ENCODE data around the gene PPIL6. TPM values are rescaled to one million over a fixed set of nuclear protein-coding genes. Genes with fewer than 3 reads are reported as not detected.
"Not testable (repeated sequence)": the region's sequence is repeated elsewhere in the genome, so short reads cannot be mapped to it uniquely, and the experiment has no call there.

Gene PPIL6
- total and polyA plus RNA-seq, 2 donors, result 1.3 to 1.4 TPM

GRCh38 chr6:109471105-109471810 lies 30.8 kb upstream of the PPIL6 start:
- H3K4me1 ChIP-seq (ENCODE audit: control insufficient read depth in 2 of 2, insufficient read depth in 2 of 2, low read length in 2 of 2), result peaks cover 3 to 8% of the 10 kb centered on the region in 2 donors
- H3K4me3 ChIP-seq (ENCODE audit: low read length in 2 of 2), result no peak overlapping the region
- DNase-seq (ENCODE audit: low read depth in 6 of 9, low spot score in 9 of 9), result no peak
- WGBS, result 98% methylated on average over 5 of the region's 5 CpGs
- peaks cover 53 to 84% of the 10 kb centered on the region in 2 donors for H3K36me3 ChIP-seq (ENCODE audit: control insufficient read depth in 2 of 2, insufficient read depth in 2 of 2, low read length in 1 of 2)
- no peaks in the 10 kb centered on the region for H3K27me3 ChIP-seq (ENCODE audit: control insufficient read depth in 2 of 2, insufficient read depth in 1 of 2, low read length in 1 of 2)
- no peak overlapping the region for H3K27ac ChIP-seq (ENCODE audit: low read depth in 1 of 2, low read length in 1 of 2)
- no peaks in the 10 kb centered on the region for H3K9me3 ChIP-seq (ENCODE audit: control insufficient read depth in 2 of 2, insufficient read depth in 1 of 2, low read length in 1 of 2)

GRCh38 chr6:109469591-109470189 lies 29.3 kb upstream of the PPIL6 start:
- Histone ChIP-seq H3K4me3 (ENCODE audit: low read length in 2 of 2) (no peak overlapping the region), H3K36me3 (ENCODE audit: control insufficient read depth in 2 of 2, insufficient read depth in 2 of 2, low read length in 1 of 2) (peaks cover 50 to 81% of the 10 kb centered on the region in 2 donors), H3K27me3 (ENCODE audit: control insufficient read depth in 2 of 2, insufficient read depth in 1 of 2, low read length in 1 of 2) (no peaks in the 10 kb centered on the region), H3K27ac (ENCODE audit: low read depth in 1 of 2, low read length in 1 of 2) (no peak overlapping the region), H3K9me3 (ENCODE audit: control insufficient read depth in 2 of 2, insufficient read depth in 1 of 2, low read length in 1 of 2) (no peaks in the 10 kb centered on the region), H3K4me1 (ENCODE audit: control insufficient read depth in 2 of 2, insufficient read depth in 2 of 2, low read length in 2 of 2) (peaks cover 3 to 8% of the 10 kb centered on the region in 2 donors)
- DNase-seq (ENCODE audit: low read depth in 6 of 9, low spot score in 9 of 9), result no peak
- 98% methylated on average over 5 of the region's 5 CpGs for WGBS

- 98% methylated on average over 6 of the region's 6 CpGs for WGBS
- no peaks in the 10 kb centered on the region for H3K27me3 ChIP-seq (ENCODE audit: control insufficient read depth in 2 of 2, insufficient read depth in 1 of 2, low read length in 1 of 2)
- H3K4me3 ChIP-seq (ENCODE audit: low read length in 2 of 2), result no peak overlapping the region
- H3K27ac ChIP-seq (ENCODE audit: low read depth in 1 of 2, low read length in 1 of 2), result no peak overlapping the region
- H3K36me3 ChIP-seq (ENCODE audit: control insufficient read depth in 2 of 2, insufficient read depth in 2 of 2, low read length in 1 of 2), result peaks cover 38 to 72% of the 10 kb centered on the region in 2 donors
- DNase-seq (ENCODE audit: low read depth in 6 of 9, low spot score in 9 of 9), result no peak
- peaks cover 3 to 8% of the 10 kb centered on the region in 2 donors for H3K4me1 ChIP-seq (ENCODE audit: control insufficient read depth in 2 of 2, insufficient read depth in 2 of 2, low read length in 2 of 2)
- H3K9me3 ChIP-seq (ENCODE audit: control insufficient read depth in 2 of 2, insufficient read depth in 1 of 2, low read length in 1 of 2), result no peaks in the 10 kb centered on the region
Measured at GRCh38 chr6:109467696-109468095, 27.3 kb upstream of the PPIL6 start.

GRCh38 chr6:109466212-109466923 lies 25.9 kb upstream of the PPIL6 start:
- Histone ChIP-seq H3K27me3 (ENCODE audit: control insufficient read depth in 2 of 2, insufficient read depth in 1 of 2, low read length in 1 of 2) (no peaks in the 10 kb centered on the region), H3K27ac (ENCODE audit: low read depth in 1 of 2, low read length in 1 of 2) (no peak overlapping the region), H3K9me3 (ENCODE audit: control insufficient read depth in 2 of 2, insufficient read depth in 1 of 2, low read length in 1 of 2) (no peaks in the 10 kb centered on the region), H3K36me3 (ENCODE audit: control insufficient read depth in 2 of 2, insufficient read depth in 2 of 2, low read length in 1 of 2) (peaks cover 26 to 69% of the 10 kb centered on the region in 2 donors), H3K4me1 (ENCODE audit: control insufficient read depth in 2 of 2, insufficient read depth in 2 of 2, low read length in 2 of 2) (peaks cover 3 to 8% of the 10 kb centered on the region in 2 donors), H3K4me3 (ENCODE audit: low read length in 2 of 2) (no peak overlapping the region)
- WGBS, result 98% methylated on average over 7 of the region's 7 CpGs
- DNase-seq (ENCODE audit: low read depth in 6 of 9, low spot score in 9 of 9), result no peak

- peaks cover 3 to 8% of the 10 kb centered on the region in 2 donors for H3K4me1 ChIP-seq (ENCODE audit: control insufficient read depth in 2 of 2, insufficient read depth in 2 of 2, low read length in 2 of 2)
- H3K27ac ChIP-seq (ENCODE audit: low read depth in 1 of 2, low read length in 1 of 2), result no peak overlapping the region
- H3K36me3 ChIP-seq (ENCODE audit: control insufficient read depth in 2 of 2, insufficient read depth in 2 of 2, low read length in 1 of 2), result peaks cover 21 to 66% of the 10 kb centered on the region in 2 donors
- WGBS, result 97% methylated on average over 7 of the region's 7 CpGs
- H3K27me3 ChIP-seq (ENCODE audit: control insufficient read depth in 2 of 2, insufficient read depth in 1 of 2, low read length in 1 of 2), result no peaks in the 10 kb centered on the region
- H3K9me3 ChIP-seq (ENCODE audit: control insufficient read depth in 2 of 2, insufficient read depth in 1 of 2, low read length in 1 of 2), result no peaks in the 10 kb centered on the region
- H3K4me3 ChIP-seq (ENCODE audit: low read length in 2 of 2), result no peak overlapping the region
- DNase-seq (ENCODE audit: low read depth in 6 of 9, low spot score in 9 of 9), result no peak
Measured at GRCh38 chr6:109465772-109466171, 25.3 kb upstream of the PPIL6 start.

GRCh38 chr6:109461733-109462526 lies 21.5 kb upstream of the PPIL6 start:
- Histone ChIP-seq H3K4me3 (ENCODE audit: low read length in 2 of 2) (no peak overlapping the region), H3K9me3 (ENCODE audit: control insufficient read depth in 2 of 2, insufficient read depth in 1 of 2, low read length in 1 of 2) (no peaks in the 10 kb centered on the region), H3K27me3 (ENCODE audit: control insufficient read depth in 2 of 2, insufficient read depth in 1 of 2, low read length in 1 of 2) (no peaks in the 10 kb centered on the region), H3K27ac (ENCODE audit: low read depth in 1 of 2, low read length in 1 of 2) (no peak overlapping the region), H3K4me1 (ENCODE audit: control insufficient read depth in 2 of 2, insufficient read depth in 2 of 2, low read length in 2 of 2) (peaks cover 4 to 14% of the 10 kb centered on the region in 2 donors), H3K36me3 (ENCODE audit: control insufficient read depth in 2 of 2, insufficient read depth in 2 of 2, low read length in 1 of 2) (peaks cover 8 to 41% of the 10 kb centered on the region in 2 donors)
- 98% methylated on average over 1 of the region's 1 CpG for WGBS
- no peak for DNase-seq (ENCODE audit: low read depth in 6 of 9, low spot score in 9 of 9)

GRCh38 chr6:109461205-109461604 lies 20.8 kb upstream of the PPIL6 start:
- WGBS, result 98% methylated on average over 1 of the region's 1 CpG
- H3K9me3 ChIP-seq (ENCODE audit: control insufficient read depth in 2 of 2, insufficient read depth in 1 of 2, low read length in 1 of 2); H3K27me3 ChIP-seq (ENCODE audit: control insufficient read depth in 2 of 2, insufficient read depth in 1 of 2, low read length in 1 of 2); H3K27ac ChIP-seq (ENCODE audit: low read depth in 1 of 2, low read length in 1 of 2); H3K4me3 ChIP-seq (ENCODE audit: low read length in 2 of 2); DNase-seq (ENCODE audit: low read depth in 6 of 9, low spot score in 9 of 9): not testable (repeated sequence)
- H3K4me1 ChIP-seq (ENCODE audit: control insufficient read depth in 2 of 2, insufficient read depth in 2 of 2, low read length in 2 of 2), result peaks cover 5 to 21% of the 10 kb centered on the region in 2 donors
- H3K36me3 ChIP-seq (ENCODE audit: control insufficient read depth in 2 of 2, insufficient read depth in 2 of 2, low read length in 1 of 2), result peaks cover 7 to 34% of the 10 kb centered on the region in 2 donors

- H3K36me3 ChIP-seq (ENCODE audit: control insufficient read depth in 2 of 2, insufficient read depth in 2 of 2, low read length in 1 of 2), result peaks cover 0 to 25% of the 10 kb centered on the region in 2 donors
- 95% methylated on average over 3 of the region's 3 CpGs for WGBS
- H3K4me1 ChIP-seq (ENCODE audit: control insufficient read depth in 2 of 2, insufficient read depth in 2 of 2, low read length in 2 of 2), result peaks cover 9 to 25% of the 10 kb centered on the region in 2 donors
- H3K4me3 ChIP-seq (ENCODE audit: low read length in 2 of 2), result no peak overlapping the region
- no peak overlapping the region for H3K27ac ChIP-seq (ENCODE audit: low read depth in 1 of 2, low read length in 1 of 2)
- no peak for DNase-seq (ENCODE audit: low read depth in 6 of 9, low spot score in 9 of 9)
- peaks cover 0 to 5% of the 10 kb centered on the region in 2 donors for H3K27me3 ChIP-seq (ENCODE audit: control insufficient read depth in 2 of 2, insufficient read depth in 1 of 2, low read length in 1 of 2)
- no peaks in the 10 kb centered on the region for H3K9me3 ChIP-seq (ENCODE audit: control insufficient read depth in 2 of 2, insufficient read depth in 1 of 2, low read length in 1 of 2)
Measured at GRCh38 chr6:109460161-109460829, 19.9 kb upstream of the PPIL6 start.

All from thymus (tissue), 11 donors.